NCI-H2107 treated with DMSO at 0.1 percent for 48 hours (cell line): ENCODE measurements around the gene MOGAT3.

Experiments
- DNase-seq: peaks from one replicate; lab custom pipeline; 2025; ENCODE audit not compliant: unreplicated experiment; lab: John Stamatoyannopoulos, UW

Gene MOGAT3

DNA sequence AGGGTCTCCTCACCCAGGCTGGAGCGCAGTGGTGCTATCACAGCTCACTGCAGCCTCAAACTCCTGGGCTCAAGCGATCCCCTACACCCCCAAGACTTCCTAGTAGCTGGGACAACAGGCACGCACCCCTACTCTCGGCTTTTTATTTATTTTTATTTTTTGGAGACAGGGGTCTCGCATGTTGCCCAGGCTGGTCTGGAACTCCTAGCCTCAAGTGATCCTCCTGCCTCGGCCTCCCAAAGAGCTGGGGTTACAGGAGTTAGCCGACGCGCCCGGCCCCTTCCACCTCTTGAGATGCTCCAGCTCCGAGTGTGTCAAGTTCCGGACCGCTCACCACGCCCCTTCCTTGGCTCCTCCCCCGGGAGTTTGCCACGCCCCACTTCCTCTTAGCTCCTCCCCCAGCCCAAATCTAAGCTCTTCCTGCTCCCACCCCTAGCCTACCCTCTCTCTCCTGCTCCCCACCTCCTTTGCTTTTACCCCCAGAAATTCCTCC is 27.0 kb downstream of the MOGAT3 start:
- no peak for DNase-seq

DNA sequence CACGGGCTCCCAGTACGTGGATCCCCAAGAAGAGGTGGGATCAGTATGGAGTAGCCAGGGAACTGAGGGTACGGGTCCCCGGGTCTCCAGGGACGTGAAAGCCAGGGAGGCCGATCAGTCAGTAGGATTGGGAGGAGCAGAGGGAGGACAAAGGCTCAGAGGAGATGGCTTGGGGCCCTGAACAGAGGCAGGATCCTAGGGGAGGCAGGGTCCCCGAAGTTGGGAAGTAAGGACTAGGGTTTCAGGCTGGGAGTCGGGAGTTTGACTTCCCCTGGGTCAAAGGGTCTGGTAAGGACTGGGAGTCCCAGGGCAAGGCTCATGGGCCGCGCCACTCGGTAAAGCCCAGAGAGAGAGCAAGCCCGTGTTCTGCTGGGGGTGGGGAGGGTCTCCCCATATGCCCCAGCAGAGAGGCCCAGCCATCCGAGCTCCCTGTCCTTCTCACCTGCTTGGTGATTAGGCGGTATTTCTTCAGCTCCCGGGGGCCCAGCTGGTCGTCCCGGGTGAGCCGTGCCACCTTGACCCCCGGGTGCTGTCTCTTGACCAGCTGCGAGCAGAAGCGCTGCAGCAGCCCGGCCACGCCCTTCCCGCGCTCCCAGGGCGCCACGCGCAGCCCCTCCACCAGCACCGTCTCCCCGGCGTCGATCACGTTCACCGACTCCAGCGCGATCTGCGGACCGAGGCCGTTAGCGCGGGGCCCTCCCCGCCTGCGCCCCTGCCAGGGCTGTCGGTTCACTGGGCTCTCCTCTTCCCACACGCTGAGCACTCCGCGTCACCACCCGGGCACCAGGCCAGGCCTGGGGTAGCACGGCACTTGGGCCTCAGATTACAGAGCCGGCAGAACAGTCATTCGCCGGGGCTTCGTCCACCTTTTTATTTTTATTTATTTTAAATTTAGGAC is 27.7 kb downstream of the MOGAT3 start:
- DNase-seq: peak; percentile 64

DNA sequence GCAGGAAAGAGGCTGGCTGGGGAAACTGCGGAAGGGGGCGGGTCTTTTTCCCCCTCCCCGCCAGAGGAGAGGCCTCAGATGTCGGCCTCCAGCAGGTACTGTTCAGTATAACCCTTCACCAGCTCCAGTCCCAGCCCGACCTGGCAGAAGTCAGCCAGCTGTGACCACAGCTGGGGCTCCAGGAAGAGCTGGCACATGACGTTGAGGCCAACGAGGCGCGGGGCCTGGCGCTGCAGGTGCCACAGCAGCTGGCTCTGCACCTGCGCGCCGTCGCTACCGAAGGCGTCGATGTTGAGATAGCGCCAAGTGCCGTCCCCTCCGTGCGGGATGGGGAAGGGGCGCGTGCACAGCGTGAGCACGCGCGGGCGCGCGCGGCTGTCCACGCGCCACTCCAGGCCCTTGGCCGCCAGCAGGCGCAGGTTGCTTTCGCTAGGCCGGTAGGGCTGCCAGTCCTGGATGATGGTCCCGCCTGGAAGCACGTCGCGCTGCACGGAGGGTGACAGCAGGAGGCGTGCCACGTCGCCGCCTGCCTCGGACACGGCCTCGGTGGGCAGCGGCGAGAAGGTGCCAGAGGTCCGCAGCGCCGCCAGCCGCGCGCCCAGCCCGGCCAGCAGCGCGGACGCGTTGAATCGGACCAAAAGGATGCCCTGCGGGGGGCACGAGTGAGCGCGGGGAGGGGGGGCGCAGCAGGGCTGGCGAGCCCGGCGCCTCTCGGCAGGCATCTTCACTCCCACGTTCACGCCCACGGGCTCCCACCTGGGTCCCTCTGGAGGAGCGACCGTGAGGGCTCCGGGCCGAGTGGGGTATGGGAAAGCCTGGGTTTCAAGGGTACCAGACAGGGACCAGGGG is 28.6 kb downstream of the MOGAT3 start:
- peak; percentile 30 for DNase-seq

GRCh38 chr7:101171442-101171837 is 29.4 kb downstream of the MOGAT3 start:
- DNase-seq: no peak

DNA sequence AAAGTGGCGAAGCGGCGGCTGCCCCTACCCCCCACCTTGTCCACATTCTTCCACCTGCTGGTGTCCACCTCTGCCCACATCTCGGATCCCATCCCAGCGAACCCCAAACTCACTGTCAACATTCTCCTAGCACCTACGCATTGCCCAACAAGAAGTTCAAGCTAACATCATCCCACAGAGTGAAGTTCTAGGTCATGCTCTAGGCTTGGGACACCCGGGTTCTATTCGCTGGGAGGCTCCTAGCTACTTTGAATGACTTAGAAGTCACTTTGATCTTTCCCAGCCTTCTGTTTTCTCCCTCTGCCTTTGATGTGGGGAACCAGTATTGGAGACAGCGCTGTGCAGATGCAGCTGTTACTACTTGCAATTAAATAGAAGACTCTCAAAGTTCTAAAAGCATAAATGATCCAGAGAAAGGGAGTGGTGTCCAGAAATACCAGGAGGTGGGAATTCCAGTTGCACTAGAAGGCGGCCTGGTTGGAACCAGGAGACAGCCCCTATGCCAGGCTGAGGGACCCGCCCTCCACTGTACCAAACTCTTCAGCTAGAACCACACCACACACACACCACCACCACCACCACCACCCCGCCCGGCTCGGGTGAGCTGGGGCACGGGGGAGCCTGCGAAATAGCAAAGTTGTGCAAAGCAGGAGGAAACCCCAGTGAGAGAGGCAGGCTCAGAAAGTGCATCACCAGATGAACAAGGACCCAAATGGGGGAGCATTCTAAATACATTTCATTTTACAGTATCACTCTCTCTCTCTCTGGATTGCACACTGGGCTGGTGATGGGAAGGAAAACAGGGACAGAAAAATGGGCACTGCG is 30.0 kb downstream of the MOGAT3 start:
- DNase-seq: no peak

DNA sequence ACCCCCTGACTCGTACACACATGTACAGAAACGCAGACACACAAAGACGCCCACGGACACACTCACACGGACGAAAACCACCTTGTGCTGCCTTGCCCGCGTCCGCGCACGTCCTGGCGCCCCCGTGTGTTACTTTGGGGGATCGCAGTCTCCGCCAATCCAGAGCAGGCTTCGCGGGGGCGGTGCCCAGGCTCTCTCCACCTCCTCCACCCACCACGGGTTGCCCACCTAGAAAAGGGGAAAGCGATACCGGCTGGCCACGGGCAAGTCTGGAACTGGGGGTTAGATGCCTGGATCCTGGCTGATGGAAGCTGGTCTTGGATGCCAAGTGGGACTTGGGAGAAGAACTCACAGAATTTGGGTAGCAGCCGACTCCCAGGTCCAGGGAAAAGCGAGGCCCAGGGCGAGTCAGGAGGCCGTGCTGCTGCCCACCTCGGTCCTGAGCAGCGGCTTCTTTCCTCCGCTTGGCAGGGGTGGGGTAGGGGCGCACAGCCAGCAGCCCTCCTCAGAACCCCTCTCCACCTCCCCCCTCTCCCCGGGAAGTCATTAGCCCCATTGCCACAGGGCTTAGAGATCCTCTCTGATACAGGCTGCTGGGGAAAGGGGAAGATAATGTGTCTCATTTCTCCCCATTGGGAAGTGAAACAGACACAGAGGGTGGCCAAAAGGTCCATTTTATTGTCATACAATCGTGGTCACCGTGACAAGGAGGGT is 30.8 kb downstream of the MOGAT3 start:
- DNase-seq: no peak

DNA sequence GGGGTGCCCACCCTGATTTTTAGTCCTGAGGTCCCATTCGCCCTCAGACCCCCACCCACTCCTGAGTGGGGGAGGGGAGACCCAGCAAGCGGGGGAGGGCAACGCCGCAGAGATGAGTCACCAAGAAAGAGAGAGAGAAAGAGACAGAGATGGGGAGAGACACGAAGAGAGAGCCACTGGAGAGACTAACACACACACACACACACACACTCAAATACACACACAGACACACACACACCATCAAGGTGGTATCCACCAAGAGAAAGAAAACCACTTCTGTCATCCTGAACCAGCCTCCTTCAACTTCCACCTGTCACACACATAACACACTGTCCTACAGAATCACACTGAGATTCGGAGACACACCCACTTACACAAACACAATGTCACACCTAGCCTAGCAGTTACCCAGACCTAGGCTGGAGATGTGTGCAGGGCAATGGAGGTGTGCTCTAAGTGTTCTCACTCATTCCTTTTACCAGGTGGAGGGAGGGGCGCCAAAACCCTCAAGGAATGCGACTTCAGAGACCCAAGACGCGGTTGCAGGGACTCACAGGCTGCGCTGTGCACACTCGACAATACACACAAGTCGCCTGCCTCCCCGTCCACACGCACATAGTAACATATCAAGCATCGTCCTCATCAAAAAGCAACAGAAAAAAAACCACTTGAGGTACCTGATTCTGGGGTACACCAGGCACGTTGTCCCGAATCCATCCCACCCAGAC is 31.6 kb downstream of the MOGAT3 start:
- no peak for DNase-seq

GRCh38 chr7:101168412-101169049 is 32.3 kb downstream of the MOGAT3 start:
- no peak for DNase-seq

GRCh38 chr7:101167645-101168411 is 33.0 kb downstream of the MOGAT3 start:
- no peak for DNase-seq

DNA sequence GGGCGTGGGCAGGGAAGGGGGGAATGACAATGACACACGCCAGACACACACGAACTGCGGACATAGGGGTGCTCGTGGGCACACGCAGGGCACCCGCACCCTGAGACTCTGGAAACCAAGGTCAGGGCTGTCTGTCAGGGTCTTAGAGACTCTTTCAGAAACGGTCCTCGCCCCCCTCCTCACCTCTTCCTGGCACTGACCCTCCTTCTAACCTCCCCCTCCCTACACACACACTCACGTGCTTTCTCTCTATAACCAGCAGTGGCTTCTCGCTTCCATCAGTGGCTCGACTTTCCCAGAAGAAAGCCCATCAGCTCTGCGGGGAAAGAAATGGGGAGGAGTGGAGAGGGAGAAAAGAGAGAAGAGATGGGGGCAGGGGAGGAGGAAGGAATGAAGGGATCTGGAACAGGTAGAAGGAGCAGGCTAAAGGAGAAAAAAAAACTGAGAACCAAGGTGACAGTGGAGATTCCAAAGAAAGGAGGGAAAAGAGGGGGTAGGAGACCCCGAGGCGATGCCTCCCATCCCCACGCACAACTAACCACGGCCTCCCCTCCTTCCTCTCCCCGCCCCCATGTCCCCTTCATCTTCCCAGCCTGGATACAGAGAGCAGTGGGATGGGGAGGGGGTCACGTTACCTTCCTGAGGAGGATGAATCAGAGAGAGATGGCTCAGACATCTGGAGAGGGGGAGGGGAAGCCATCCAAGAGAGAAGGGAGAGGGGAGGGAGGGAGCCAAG is 33.8 kb downstream of the MOGAT3 start:
- no peak for DNase-seq

DNA sequence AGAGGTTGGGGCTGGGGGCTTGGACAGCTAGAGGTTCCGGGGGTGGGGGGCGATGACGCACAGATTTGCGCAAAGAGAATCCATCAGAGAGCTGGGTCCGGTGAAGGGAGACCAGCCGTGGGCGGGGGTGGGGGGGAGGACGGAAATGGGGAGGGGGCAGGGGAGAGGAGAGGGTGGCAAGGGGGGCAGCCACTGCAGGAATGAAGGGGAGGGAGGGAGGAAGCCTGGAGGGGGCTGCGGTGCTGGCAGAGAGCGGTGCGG is 34.3 kb downstream of the MOGAT3 start:
- no peak for DNase-seq

GRCh38 chr7:101165958-101166647 is 34.7 kb downstream of the MOGAT3 start:
- no peak for DNase-seq

DNA sequence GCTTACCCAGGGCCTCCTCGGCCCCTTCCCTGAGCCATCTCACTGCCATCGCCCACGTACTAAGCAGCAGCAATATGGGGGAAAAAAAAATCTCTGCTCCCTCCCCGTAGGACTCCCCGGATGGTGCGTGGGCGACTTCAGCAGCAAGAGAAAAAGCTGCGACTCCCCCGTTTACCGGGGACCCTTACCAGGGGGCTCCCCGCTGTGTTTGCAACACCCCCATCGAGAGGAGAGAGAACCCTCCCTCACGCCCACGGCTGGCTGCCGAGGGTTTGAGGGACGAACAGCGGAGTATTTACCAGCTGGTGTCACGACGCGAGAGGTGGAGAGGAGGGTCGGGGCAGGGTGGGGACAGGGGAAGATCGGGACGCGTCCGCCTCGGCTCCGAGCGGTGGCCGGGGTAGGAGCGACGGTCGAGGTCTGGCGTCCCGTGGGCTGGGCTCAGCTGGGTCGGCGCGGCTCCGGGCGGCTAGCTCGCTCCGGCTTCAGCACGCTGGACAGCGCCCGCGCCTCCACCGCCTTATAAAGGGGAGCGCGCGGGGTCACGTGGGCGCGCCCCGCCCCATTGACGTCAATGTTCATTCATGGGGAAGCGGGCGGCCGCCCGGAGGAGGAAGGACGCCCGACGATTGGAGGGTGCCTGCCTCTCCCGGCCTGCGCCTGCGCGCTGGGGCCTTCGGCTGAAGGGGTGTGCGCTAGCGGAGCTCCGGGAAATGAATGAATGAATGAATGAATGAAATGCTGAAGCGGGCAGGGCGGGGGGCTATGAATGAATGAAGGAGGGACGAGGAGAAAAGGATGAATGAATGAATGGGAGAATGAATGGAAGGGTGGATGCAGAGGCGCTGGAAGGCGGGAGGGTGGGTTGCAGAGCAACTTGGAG is 35.5 kb downstream of the MOGAT3 start, which contains the start of gene VGF:
VGF (minus strand) TSS at position 495 of the 883 bp plus-strand sequence. CDS start 726 bp downstream, outside the sequence.
- peak; percentile 75 for DNase-seq

GRCh38 chr7:101164071-101164840 is 36.6 kb downstream of the MOGAT3 start:
- DNase-seq: no peak

GRCh38 chr7:101163279-101164070 is 37.4 kb downstream of the MOGAT3 start:
- no peak for DNase-seq
